NCI-H226 (cell line): ENCODE results near the gene CYBC1.

ENCODE experiments used
- DNase-seq: peaks from one replicate; pipeline ENCODE4 v3.0.0-alpha.2; 2015

Gene CYBC1

GRCh38 chr17:82446649-82447048, 3.9 kb downstream of the CYBC1 start:
- no peak for DNase-seq

- no peak for DNase-seq
These were observed 4.4 kb downstream of the CYBC1 start for GRCh38 chr17:82446124-82446523.

GRCh38 chr17:82445542-82445941, 5.0 kb downstream of the CYBC1 start:
- DNase-seq: no peak

GRCh38 chr17:82444941-82445521, 5.5 kb downstream of the CYBC1 start:
- DNase-seq: no peak

DNA sequence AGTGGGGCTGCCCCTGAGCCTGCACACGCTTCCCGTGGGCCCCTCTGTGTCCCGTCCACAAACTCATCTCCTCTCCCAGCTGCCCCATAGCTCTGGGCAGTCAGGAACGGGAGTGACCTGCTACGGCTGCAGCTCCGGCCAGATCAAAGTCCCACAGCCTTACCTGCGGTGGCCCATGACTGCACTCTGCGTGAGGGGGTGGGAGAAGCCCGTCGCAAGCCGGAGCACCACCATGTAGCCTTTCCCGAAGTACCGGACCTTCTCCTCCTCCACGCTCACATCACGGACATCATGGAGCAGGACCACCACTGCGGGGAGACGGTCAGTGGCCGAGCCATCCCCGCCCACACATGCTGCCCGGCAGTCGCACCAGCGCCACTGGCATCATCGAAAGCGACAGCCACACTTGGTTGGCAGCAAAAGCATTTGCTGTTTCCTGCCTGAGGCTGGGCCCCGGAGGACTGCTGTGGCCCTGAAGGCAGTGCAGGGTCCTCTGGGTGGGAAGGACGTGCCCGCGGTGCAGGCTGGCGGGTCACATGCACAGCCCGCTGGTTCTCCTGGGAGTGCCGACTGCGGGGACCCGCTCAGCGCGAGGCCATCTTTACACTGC, 6.2 kb downstream of the CYBC1 start:
- DNase-seq: no peak

DNA sequence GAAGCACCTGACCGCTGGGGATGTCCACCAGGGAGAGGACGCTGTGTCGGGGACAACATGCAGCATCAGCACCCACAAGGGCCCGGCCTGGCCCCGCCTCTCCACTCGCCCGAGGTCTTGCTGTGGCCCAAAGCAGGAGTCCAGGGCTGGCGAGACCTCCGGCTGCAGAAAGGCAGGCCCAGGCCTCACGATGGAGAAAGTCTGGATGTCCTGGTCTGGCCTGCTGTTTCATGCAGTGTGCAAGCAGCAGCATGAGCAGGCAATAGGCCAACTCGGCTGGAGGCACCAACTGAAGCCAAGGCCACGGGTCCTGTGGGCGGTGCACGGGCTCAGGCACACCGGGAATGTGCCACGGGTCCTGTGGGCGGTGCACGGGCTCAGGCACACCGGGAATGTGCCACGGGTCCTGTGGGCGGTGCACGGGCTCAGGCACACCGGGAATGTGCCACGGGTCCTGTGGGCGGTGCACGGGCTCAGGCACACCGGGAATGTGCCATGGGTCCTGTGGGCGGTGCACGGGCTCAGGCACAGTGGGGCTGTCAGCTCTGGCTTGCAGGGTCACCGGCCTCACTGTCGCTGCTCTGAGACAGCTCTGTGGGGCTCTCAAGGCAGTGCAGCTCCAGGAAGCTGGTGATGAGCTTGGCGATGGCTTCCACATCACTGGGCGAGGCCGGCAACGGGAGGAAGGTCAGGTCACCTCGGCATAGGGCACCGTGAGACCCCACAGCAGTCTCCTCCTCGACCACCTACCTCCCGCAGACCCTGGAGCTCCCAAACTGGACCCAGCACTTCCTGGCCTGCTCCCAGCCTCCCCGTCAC, 6.9 kb downstream of the CYBC1 start:
- no peak for DNase-seq

DNA sequence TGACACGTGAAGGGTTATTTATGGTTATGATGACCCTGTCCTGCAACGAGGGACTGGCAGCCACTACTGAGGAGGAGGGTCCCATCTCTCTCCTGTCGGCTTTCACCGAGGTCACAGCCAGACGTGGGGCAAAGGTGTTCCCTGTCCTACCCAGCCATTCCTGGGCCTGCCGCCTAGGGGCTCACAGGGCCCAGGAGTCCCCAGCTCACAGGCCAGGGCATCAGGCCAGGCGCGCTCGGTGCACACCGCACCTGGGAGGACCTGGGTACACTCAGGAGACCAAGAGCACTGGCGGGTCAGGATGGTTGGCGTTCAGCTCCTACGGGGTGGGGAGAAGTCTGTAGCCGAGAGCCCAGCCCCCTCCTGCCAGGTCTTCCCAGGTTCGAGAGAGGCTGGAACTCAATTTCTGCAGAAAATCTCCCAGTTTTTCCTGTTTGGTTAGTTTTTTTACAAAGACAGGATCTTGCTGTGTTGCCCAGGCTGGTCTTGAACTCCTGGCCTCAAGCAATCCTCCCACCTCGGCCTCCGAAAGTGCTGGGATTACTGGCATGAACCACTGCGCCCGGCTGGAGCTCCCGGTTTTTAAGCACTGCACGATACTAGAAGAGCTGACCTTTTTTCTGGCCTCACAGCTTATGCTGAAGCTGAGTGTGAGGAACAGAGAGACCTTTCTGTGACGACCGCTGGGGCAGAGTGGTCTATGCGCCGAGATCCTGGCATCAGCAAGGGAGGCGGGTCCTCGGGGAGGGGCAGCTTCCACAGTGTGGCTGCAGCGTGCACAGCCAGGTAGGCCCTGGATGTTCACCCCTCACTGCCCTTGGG, 7.7 kb downstream of the CYBC1 start:
- DNase-seq: no peak

DNA sequence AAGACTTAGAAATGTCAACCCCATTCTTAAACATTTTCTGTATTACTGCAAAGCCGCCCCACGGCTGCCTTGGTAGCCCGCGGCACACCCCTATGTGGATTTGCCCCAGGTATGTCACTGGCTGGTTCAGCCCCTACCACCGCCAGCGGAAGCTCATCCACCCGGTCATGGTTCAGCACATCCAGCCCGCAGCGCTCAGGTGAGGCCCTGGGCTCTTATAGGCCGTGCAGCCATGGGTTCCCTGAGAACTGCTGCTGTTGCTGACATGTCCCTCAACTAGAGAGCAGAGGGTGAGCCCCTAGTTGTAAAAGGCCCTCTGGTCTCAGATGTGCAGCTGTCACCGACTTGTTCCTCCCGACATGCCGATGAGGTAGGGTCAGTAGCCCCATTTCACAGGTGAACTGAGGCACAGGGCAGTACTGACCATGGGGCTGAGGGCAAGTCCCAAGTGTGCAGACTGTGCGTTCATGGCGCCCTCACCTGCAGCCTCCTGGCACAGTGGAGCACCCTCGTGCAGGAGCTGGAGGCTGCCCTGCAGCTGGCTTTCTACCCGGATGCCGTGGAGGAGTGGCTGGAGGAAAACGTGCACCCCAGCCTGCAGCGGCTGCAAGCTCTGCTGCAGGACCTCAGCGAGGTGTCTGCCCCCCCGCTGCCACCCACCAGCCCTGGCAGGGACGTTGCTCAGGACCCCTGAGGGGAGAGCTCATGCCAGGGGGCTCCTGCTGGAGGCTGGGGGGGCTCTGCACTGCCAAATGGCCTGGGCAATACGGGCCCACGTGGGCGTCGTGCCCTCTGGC, 8.7 kb downstream of the CYBC1 start:
- no peak for DNase-seq

DNA sequence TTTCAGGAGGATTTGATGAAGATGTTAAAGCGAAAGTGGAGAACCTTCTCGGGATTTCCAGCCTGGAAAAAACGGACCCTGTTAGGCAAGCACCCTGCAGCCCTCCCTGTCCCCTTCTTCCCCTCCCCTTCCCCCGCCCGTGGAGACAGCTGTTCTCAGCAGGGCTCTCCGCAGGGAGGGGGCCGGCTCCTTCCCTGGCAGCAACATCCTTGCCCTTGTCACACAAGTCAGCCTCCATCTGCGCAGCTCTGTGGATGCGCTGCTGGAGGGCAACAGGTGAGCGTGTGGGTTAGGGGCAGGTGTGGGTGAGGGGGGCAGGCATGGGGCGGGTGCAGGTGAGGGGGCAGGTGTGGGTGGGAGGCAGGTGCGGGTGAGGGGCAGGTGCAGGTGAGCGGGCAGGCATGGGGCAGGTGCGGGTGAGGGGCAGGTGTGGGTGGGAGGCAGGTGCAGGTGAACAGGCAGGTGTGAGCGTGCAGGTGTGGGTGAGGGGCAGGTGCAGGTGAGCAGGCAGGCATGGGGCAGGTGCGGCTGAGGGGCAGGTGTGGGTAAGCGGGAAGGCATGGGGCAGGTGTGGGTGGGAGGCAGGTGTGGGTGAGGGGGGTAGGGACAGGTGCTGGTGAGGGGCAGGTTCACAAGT, 9.4 kb downstream of the CYBC1 start:
- no peak for DNase-seq

- no peak for DNase-seq
These were observed 10.0 kb downstream of the CYBC1 start for GRCh38 chr17:82440469-82440981.

DNA sequence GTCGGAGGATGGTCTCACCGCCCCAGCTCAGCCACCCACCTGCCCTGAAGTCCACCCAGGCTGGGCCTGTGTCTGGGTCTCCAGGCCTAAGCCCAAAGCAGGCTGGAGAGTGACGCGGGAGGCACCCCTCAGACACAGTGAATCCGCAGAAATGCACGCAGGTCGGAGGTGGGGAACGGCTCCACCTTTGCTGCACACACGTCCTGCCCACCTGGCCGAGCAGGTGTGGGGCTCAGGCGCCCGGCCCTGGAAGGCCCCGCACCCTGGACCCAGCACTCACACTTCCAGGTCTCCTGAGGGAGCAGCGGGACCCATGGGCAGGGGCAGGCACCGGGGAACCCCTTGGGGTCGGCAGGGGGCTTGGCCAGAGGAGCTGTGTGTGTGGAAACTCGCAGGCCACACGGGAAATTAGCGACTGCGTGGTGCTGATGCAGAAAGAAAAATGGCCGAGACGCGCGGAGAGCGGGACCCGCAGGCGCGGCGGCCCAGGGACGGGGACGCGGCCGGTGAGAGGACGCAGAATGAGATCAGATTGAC, 10.7 kb downstream of the CYBC1 start:
- DNase-seq: no peak

GRCh38 chr17:82439194-82439828, 11.2 kb downstream of the CYBC1 start:
- DNase-seq: no peak

DNA sequence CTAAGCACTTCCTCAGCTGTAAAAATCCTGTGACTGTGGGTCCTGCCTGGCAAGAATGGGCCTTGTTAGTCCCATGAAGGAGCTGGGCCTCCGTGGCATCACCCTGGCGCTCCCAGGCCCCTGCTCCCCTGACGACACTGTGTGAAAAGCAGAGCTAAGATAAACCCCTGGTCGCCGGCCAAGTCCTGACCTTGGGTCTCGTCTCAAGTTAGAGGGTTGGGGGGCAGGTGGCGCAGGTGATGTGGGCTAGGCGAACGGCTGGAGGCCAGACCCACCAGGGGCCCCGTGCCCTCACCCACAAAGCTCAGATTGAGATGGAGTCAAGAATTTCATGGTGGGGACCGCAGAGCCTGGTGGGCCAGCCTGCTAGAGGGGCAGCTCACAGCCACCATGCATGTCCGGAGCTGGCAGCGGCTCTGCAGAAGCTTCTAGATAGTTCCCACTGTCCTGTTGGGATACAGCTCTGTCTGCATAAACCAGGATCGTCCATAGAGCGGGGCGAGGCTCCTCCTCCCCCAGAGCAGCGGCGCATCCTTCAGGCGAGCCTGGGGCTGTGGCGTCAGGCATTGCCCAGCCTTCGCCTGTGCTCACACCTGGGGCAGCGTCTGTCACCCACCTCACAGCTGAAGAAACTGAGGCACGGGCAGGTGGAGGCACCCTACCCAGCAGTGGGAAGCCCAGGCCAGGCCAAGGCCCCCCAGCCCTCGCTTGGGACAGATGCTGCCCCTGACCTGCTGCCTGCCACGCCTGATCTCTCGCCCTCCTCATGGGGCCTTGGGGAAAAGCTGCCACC, 12.0 kb downstream of the CYBC1 start:
- no peak for DNase-seq

GRCh38 chr17:82437325-82437668, 13.3 kb downstream of the CYBC1 start:
- no peak for DNase-seq

DNA sequence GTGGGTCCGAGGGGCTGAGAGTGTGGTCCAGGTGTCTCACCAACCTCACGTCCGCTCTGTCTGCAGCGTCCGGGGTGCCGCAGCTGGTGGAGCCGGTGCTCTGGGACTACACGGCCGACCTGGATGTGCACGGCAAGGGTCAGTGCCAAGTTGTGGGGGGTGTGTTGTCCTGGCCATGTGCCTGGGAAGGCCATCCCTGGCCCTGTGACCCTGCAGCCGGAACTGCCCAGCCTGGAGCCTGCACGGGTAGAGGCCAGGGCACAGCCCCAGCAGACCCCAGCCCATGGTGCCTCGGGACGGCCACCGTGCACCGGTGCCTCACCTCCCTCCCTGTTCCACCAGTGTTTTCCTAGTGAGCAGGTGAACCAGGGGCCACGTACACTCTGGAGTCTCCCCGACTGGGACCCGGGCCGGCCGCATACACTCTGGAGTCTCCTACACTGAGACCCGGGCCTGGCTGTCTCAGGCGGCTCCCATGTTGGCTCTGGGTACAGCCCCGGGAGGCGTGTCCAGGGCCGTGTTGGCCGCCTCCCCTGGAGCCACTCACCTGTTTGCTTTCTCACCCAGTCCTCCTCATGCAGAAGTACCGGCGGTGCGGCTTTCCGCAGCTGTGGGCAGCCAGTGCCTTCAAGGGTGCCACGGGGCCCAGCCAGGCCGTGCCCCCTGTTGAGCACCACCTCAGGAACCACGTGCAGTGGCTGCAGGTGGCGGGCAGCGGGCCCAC, 13.8 kb downstream of the CYBC1 start:
- DNase-seq: no peak

- DNase-seq: no peak
These were observed 14.7 kb downstream of the CYBC1 start for GRCh38 chr17:82435601-82436583.

- DNase-seq: peak; percentile 42
These were observed 15.4 kb downstream of the CYBC1 start for GRCh38 chr17:82435103-82435502.

- no peak for DNase-seq
These were observed 16.4 kb downstream of the CYBC1 start for GRCh38 chr17:82434216-82434565.
